Loucy (cell line): ENCODE measurements around the gene ERCC6L2.

Experiments
- H2AFZ ChIP-seq: fragments of 200-600 bp; sonication (generic); 2 replicates; pipeline ENCODE4 v1.6.0; 2016; ENCODE audit warnings: antibody characterized with exemption, mild to moderate bottlenecking, low read length, moderate library complexity
- H3F3A ChIP-seq: fragments of 200-600 bp; 2 replicates; pipeline ENCODE4 v1.6.0; 2016; ENCODE audit warnings: antibody characterized with exemption, low read depth, mild to moderate bottlenecking
- H3K27me3 ChIP-seq: fragments of 200-600 bp; sonication (generic); 2 replicates; pipeline ENCODE4 v1.6.1; 2014; ENCODE audit warnings: low read length, mild to moderate bottlenecking; ENCODE audit not compliant: insufficient read depth, poor library complexity, severe bottlenecking
- H3K36me3 ChIP-seq: fragments of 200-600 bp; sonication (generic); 2 replicates; pipeline ENCODE4 v1.6.1; 2016; ENCODE audit warnings: low read length; ENCODE audit not compliant: insufficient read depth
- H3K4me1 ChIP-seq: fragments of 200-600 bp; sonication (generic); 2 replicates; pipeline ENCODE4 v1.5.1; 2014; ENCODE audit warnings: low read length, mild to moderate bottlenecking; ENCODE audit not compliant: insufficient read depth, poor library complexity, severe bottlenecking
- H3K4me2 ChIP-seq: fragments of 200-600 bp; sonication (generic); 2 replicates; pipeline ENCODE4 v1.6.0; 2014; ENCODE audit warnings: antibody characterized with exemption, low read length, low read depth, mild to moderate bottlenecking; ENCODE audit not compliant: poor library complexity, severe bottlenecking
- H3K4me3 ChIP-seq: fragments of 200-600 bp; sonication (generic); 2 replicates; pipeline ENCODE4 v1.5.1; 2014; ENCODE audit warnings: low read length, mild to moderate bottlenecking, mixed read lengths; ENCODE audit not compliant: poor library complexity, severe bottlenecking
- H3K79me2 ChIP-seq: fragments of 200-600 bp; sonication (generic); 2 replicates; pipeline ENCODE4 v1.6.1; 2014; ENCODE audit warnings: low read length; ENCODE audit not compliant: insufficient read depth
- H3K9ac ChIP-seq: fragments of 200-600 bp; sonication (generic); 2 replicates; pipeline ENCODE4 v1.6.0; 2014; ENCODE audit warnings: mild to moderate bottlenecking, low read depth, low read length, moderate library complexity; ENCODE audit not compliant: poor library complexity, severe bottlenecking
- H3K9me2 ChIP-seq: fragments of 200-600 bp; sonication (generic); replicated peaks from 2 replicates; pipeline ENCODE4 v1.6.1; 2016; ENCODE audit warnings: low read depth, low read length, mixed read lengths
- H3K9me3 ChIP-seq: fragments of 200-600 bp; sonication (generic); 2 replicates; pipeline ENCODE4 v1.6.1; 2014; ENCODE audit warnings: mild to moderate bottlenecking, antibody characterized with exemption, low read length, low read depth; ENCODE audit not compliant: insufficient read depth
- H4K20me1 ChIP-seq: fragments of 200-600 bp; sonication (generic); 2 replicates; pipeline ENCODE4 v1.6.0; 2014; ENCODE audit warnings: antibody characterized with exemption, low read length, mild to moderate bottlenecking; ENCODE audit not compliant: insufficient read depth, poor library complexity, severe bottlenecking
- EZH2phosphoT487 ChIP-seq: fragments of 200-600 bp; IDR thresholded peaks from 2 replicates; pipeline ENCODE4 v1.6.1; 2018; ENCODE audit warnings: antibody characterized with exemption, mild to moderate bottlenecking, moderate library complexity, borderline replicate concordance
- TF ChIP-seq, protein P1 (sequence below): fragments of 200-600 bp; sonication (generic); conservative IDR thresholded peaks from 2 replicates; pipeline ENCODE4 v1.5.1; 2014; ENCODE audit warnings: mild to moderate bottlenecking, antibody characterized with exemption, low read length

ERCC6L2 gene

DNA sequence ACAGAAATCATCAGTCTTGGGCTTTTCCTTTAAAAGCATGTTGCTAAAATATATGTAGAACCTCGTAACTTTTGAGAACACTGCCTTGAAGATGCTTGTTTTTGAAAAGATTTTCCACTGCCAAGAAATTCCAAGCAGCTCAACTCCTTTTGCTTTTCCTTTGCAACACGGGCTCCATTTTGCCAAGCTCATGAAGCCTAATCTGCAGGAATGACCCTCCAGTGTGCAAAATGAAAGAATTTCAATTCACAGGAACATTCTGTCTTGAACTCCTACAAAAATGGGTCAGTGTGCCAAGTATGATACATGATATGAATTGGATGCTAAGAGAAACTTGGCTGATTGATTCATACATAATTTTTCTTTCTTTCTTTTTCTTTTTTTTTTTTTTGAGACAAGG is 35.4 kb upstream of the ERCC6L2 start:
- H3K9ac ChIP-seq = no peak overlapping the region
- no peaks in the 10 kb centered on the region for H3K36me3 ChIP-seq

DNA sequence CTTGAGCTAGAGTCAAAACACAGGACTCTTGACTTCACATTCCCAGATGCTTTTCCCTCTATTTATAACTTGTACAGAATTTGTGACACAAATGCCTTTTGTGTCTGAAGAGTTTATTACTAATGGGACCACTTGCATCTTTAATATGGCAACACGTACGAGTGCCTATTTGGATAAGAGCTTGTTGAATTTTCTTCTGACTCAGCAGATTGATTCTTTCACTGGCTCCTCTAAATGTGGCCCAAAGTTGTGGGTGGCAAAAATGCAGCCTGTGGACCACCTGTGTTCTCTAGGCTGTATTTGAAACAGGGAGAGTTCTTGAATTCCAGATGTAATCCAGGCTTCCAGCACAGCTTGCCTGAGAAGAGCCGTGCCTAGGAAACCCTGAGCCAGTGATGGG is 34.1 kb upstream of the ERCC6L2 start:
- H3K9me3 ChIP-seq = no peaks in the 10 kb centered on the region
- H3F3A ChIP-seq = no peaks in the 10 kb centered on the region
- no peak overlapping the region for H2AFZ ChIP-seq
- no peak overlapping the region for H3K4me2 ChIP-seq
- H3K9me2 ChIP-seq = no peaks in the 10 kb centered on the region
- no peaks in the 10 kb centered on the region for H3K4me1 ChIP-seq
- H3K27me3 ChIP-seq = no peaks in the 10 kb centered on the region
- no peaks in the 10 kb centered on the region for H3K36me3 ChIP-seq
- TF ChIP-seq, protein P1, sequence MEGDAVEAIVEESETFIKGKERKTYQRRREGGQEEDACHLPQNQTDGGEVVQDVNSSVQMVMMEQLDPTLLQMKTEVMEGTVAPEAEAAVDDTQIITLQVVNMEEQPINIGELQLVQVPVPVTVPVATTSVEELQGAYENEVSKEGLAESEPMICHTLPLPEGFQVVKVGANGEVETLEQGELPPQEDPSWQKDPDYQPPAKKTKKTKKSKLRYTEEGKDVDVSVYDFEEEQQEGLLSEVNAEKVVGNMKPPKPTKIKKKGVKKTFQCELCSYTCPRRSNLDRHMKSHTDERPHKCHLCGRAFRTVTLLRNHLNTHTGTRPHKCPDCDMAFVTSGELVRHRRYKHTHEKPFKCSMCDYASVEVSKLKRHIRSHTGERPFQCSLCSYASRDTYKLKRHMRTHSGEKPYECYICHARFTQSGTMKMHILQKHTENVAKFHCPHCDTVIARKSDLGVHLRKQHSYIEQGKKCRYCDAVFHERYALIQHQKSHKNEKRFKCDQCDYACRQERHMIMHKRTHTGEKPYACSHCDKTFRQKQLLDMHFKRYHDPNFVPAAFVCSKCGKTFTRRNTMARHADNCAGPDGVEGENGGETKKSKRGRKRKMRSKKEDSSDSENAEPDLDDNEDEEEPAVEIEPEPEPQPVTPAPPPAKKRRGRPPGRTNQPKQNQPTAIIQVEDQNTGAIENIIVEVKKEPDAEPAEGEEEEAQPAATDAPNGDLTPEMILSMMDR = no peak
- no peak for TF ChIP-seq EZH2phosphoT487
- H3K9ac ChIP-seq = no peak overlapping the region
- H3K79me2 ChIP-seq = no peaks in the 10 kb centered on the region
- H3K4me3 ChIP-seq = no peak overlapping the region
- H4K20me1 ChIP-seq = no peaks in the 10 kb centered on the region

More for the DNA sequence above, 35.4 kb upstream of the ERCC6L2 start:
- no peaks in the 10 kb centered on the region for H3K9me3 ChIP-seq
- H4K20me1 ChIP-seq = no peaks in the 10 kb centered on the region
- H3F3A ChIP-seq = no peaks in the 10 kb centered on the region
- H3K27me3 ChIP-seq = no peaks in the 10 kb centered on the region
- H3K4me2 ChIP-seq = no peak overlapping the region
- H3K79me2 ChIP-seq = no peaks in the 10 kb centered on the region
- no peak overlapping the region for H2AFZ ChIP-seq
- H3K4me1 ChIP-seq = no peaks in the 10 kb centered on the region
- H3K9me2 ChIP-seq = no peaks in the 10 kb centered on the region
- TF ChIP-seq, protein P1 = no peak
- TF ChIP-seq EZH2phosphoT487 = no peak
- no peak overlapping the region for H3K4me3 ChIP-seq

DNA sequence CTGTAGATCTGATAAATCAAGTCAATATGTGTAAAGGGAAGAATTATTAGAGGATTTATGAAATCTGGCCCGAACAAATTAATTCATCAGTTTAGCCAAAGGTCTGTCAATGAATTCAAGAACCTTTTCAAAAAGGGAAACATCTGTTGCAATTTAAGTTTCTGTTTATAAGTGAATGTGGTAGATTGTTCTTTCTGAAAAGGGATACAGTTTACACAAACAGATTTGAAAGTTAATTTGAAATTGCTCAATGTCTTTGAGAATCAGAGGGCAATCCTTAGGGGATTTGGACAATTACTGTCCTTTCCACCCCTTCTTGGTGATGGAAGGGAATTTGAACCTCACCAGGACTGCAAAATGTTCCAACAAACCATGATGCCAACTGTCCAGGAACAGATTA is 29.7 kb upstream of the ERCC6L2 start:
- Histone ChIP-seq H3K9me3 (0 out of 2 replicates have a peak, but pooled peaks cover 3% of the 10 kb centered on the region), H4K20me1 (no peaks in the 10 kb centered on the region), H3K27me3 (no peaks in the 10 kb centered on the region), H3K9ac (no peak overlapping the region), H3K9me2 (no peaks in the 10 kb centered on the region), H3K4me2 (no peak overlapping the region), H2AFZ (no peak overlapping the region), H3K4me3 (no peak overlapping the region), H3K4me1 (no peaks in the 10 kb centered on the region), H3F3A (no peaks in the 10 kb centered on the region), H3K36me3 (peaks cover 6% of the 10 kb centered on the region; the same call in 1 of the 2 replicates), H3K79me2 (no peaks in the 10 kb centered on the region)
- TF ChIP-seq, protein P1 = no peak
- no peak for TF ChIP-seq EZH2phosphoT487
